ENCODE results near the gene SLCO3A1. TPM values are rescaled to one million over a fixed set of nuclear protein-coding genes. Genes with fewer than 3 reads are reported as not detected.
A peak's percentile ranks its signal among the peaks of the same experiment; 100 is the strongest.

The SLCO3A1 gene
- total and polyA plus RNA-seq, 4 donors = 1.6 to 3.6 (median 2.4) TPM

GRCh38 chr15:92019706-92020105 lies 166.2 kb downstream of the SLCO3A1 start:
- H3K27ac ChIP-seq (ENCODE audit: low read depth in 1 of 2, low read length in 2 of 2) = no peak overlapping the region
- WGBS = 86% methylated on average over 7 of the region's 7 CpGs
- H3K4me1 ChIP-seq (ENCODE audit: control insufficient read depth in 4 of 4, insufficient read depth in 4 of 4, low read length in 3 of 4) = no peaks in the 10 kb centered on the region

GRCh38 chr15:92020207-92020606 lies 166.7 kb downstream of the SLCO3A1 start:
- 91% methylated on average over 2 of the region's 2 CpGs for WGBS
- H3K4me3 ChIP-seq (ENCODE audit: low read depth in 1 of 3, low read length in 3 of 3) = no peak overlapping the region
- no peaks in the 10 kb centered on the region for H3K36me3 ChIP-seq (ENCODE audit: control insufficient read depth in 4 of 4, insufficient read depth in 3 of 4, low read depth in 1 of 4, low read length in 3 of 4)
- TF ChIP-seq GABPA (IDR thresholded peaks at IDR 0.05 in 1 of 2, conservative IDR thresholded peaks at IDR 0.05 in 1 of 2) (no peak), NR2F2 (IDR thresholded peaks at IDR 0.05) (peak; percentile 10)
- H3K4me1 ChIP-seq (ENCODE audit: control insufficient read depth in 4 of 4, insufficient read depth in 4 of 4, low read length in 3 of 4) = no peaks in the 10 kb centered on the region
- H3K27me3 ChIP-seq (ENCODE audit: control insufficient read depth in 4 of 4, insufficient read depth in 4 of 4, low read length in 3 of 4) = no peaks in the 10 kb centered on the region
- H3K9me3 ChIP-seq (ENCODE audit: control insufficient read depth in 4 of 4, low read length in 3 of 4) = no peaks in the 10 kb centered on the region
- H3K9ac ChIP-seq (ENCODE audit: low read depth in 1 of 2, low read length in 2 of 2) = no peak overlapping the region
- no peak overlapping the region for H3K27ac ChIP-seq (ENCODE audit: low read depth in 1 of 2, low read length in 2 of 2)
- DNase-seq (ENCODE audit: low spot score) = no peak

More at GRCh38 chr15:92019706-92020105, 166.2 kb downstream of the SLCO3A1 start:
- Histone ChIP-seq H3K9me3 (ENCODE audit: control insufficient read depth in 4 of 4, low read length in 3 of 4) (no peaks in the 10 kb centered on the region), H3K27me3 (ENCODE audit: control insufficient read depth in 4 of 4, insufficient read depth in 4 of 4, low read length in 3 of 4) (no peaks in the 10 kb centered on the region), H3K4me3 (ENCODE audit: low read depth in 1 of 3, low read length in 3 of 3) (no peak overlapping the region), H3K9ac (ENCODE audit: low read depth in 1 of 2, low read length in 2 of 2) (no peak overlapping the region), H3K36me3 (ENCODE audit: control insufficient read depth in 4 of 4, insufficient read depth in 3 of 4, low read depth in 1 of 4, low read length in 3 of 4) (no peaks in the 10 kb centered on the region)
- DNase-seq (ENCODE audit: low spot score) = no peak
- TF ChIP-seq MAX (IDR thresholded peaks at IDR 0.05) = no peak

GRCh38 chr15:92020804-92021203 lies 167.3 kb downstream of the SLCO3A1 start:
- DNase-seq (ENCODE audit: low spot score) = no peak
- no peak overlapping the region for H3K4me3 ChIP-seq (ENCODE audit: low read depth in 1 of 3, low read length in 3 of 3)
- no peaks in the 10 kb centered on the region for H3K27me3 ChIP-seq (ENCODE audit: control insufficient read depth in 4 of 4, insufficient read depth in 4 of 4, low read length in 3 of 4)
- no peak overlapping the region for H3K9ac ChIP-seq (ENCODE audit: low read depth in 1 of 2, low read length in 2 of 2)
- no peak overlapping the region for H3K27ac ChIP-seq (ENCODE audit: low read depth in 1 of 2, low read length in 2 of 2)
- TF ChIP-seq GABPA (IDR thresholded peaks at IDR 0.05 in 1 of 2, conservative IDR thresholded peaks at IDR 0.05 in 1 of 2) (no peak), RAD21 (IDR thresholded peaks at IDR 0.05) (no peak), MAX (IDR thresholded peaks at IDR 0.05) (no peak), FOXA2 (IDR thresholded peaks at IDR 0.05) (no peak), ATF3 (IDR thresholded peaks at IDR 0.05) (no peak), NR2F2 (IDR thresholded peaks at IDR 0.05) (no peak), FOXA1 (IDR thresholded peaks at IDR 0.05) (no peak), RXRA (IDR thresholded peaks at IDR 0.05) (no peak), ZBTB33 (IDR thresholded peaks at IDR 0.05) (no peak), REST (IDR thresholded peaks at IDR 0.05) (no peak), HNF4A (conservative IDR thresholded peaks at IDR 0.05) (no peak), SP1 (IDR thresholded peaks at IDR 0.05) (no peak), JUND (IDR thresholded peaks at IDR 0.05) (no peak), TAF1 (conservative IDR thresholded peaks at IDR 0.05) (no peak), EGR1 (IDR thresholded peaks at IDR 0.05; ENCODE audit: low read depth in 2 of 2) (no peak), YY1 (IDR thresholded peaks at IDR 0.05) (no peak), CTCF (IDR thresholded peaks at IDR 0.05; ENCODE audit: low read depth, low read length, missing input control) (no peak), HNF4G (IDR thresholded peaks at IDR 0.05) (no peak)
- H3K4me1 ChIP-seq (ENCODE audit: control insufficient read depth in 4 of 4, insufficient read depth in 4 of 4, low read length in 3 of 4) = no peaks in the 10 kb centered on the region
- WGBS = 86% methylated on average over 3 of the region's 3 CpGs
- no peaks in the 10 kb centered on the region for H3K9me3 ChIP-seq (ENCODE audit: control insufficient read depth in 4 of 4, low read length in 3 of 4)
- no peaks in the 10 kb centered on the region for H3K36me3 ChIP-seq (ENCODE audit: control insufficient read depth in 4 of 4, insufficient read depth in 3 of 4, low read depth in 1 of 4, low read length in 3 of 4)
